Uterus (tissue), 4 donors: ENCODE measurements around the gene UFSP2. TPM values are rescaled to one million over a fixed set of nuclear protein-coding genes. Genes with fewer than 3 reads are reported as not detected.

Experiments used
- DNase-seq, 2 donors: peaks; one replicate each; pipeline ENCODE4 v3.0.0-alpha.2; 2019 to 2020
- H3K27ac ChIP-seq, 2 donors: fragments of 200-600 bp; sonication (generic); 1 replicate in 1 of 2; 2 replicates in 1 of 2; pipeline ENCODE4 v1.5.1; 2016 to 2018
- H3K27me3 ChIP-seq, 2 donors: fragments of 200-600 bp; sonication (generic); one replicate each; pipeline ENCODE4 v1.5.1; 2018 to 2019; ENCODE audit warnings: control low read depth in 1 of 2
- H3K36me3 ChIP-seq, 2 donors: fragments of 200-600 bp; sonication (generic); one replicate each; pipeline ENCODE4 v1.5.1; 2019; ENCODE audit warnings: control low read depth in 1 of 2
- H3K4me1 ChIP-seq, 2 donors: fragments of 200-600 bp; sonication (generic); one replicate each; pipeline ENCODE4 v1.5.1; 2018 to 2019; ENCODE audit warnings: control low read depth in 1 of 2
- H3K4me3 ChIP-seq, 2 donors: fragments of 200-600 bp; sonication (generic); 1 replicate in 1 of 2; 2 replicates in 1 of 2; pipeline ENCODE4 v1.5.1; 2018 to 2019; ENCODE audit warnings: mild to moderate bottlenecking in 1 of 2
- H3K9me3 ChIP-seq, 2 donors: fragments of 200-600 bp; sonication (generic); one replicate each; pipeline ENCODE4 v1.5.1; 2019; ENCODE audit warnings: control low read depth in 1 of 2
- CTCF ChIP-seq, 4 experiments: fragments of 200-600 bp in 2 of 4; fragments of 450-650 bp in 2 of 4; sonication (generic) in 2 of 4; IDR thresholded peaks; one replicate each; pipeline ENCODE4 v1.5.1; 2016 to 2019; ENCODE audit warnings: antibody characterized with exemption in 4 of 4, mild to moderate bottlenecking in 2 of 4, moderate library complexity in 1 of 4
- POLR2A ChIP-seq, 2 donors: fragments of 450-650 bp; IDR thresholded peaks; one replicate each; pipeline ENCODE4 v1.6.1; 2016; ENCODE audit warnings: antibody characterized with exemption in 2 of 2, mild to moderate bottlenecking in 1 of 2, moderate library complexity in 1 of 2
- intact Hi-C: fragments of 100-400 bp; cut with DNase I; formaldehyde crosslinking; loops from one replicate; pipeline ENCODE4 v1.15.1; 2023; ENCODE audit warnings: low total_unique reads
- total RNA-seq, 4 donors: library from RNA; depleted of rRNA in 3 of 4; stranded (reverse); fragments of >200 nt in 3 of 4; gene quantifications; one replicate each; pipeline versions ENCODE4 v1.1.0 to v1.2.4, GENCODE V29; 2014 to 2023
- donor health status: DM: yes; HTN: yes; CAD: no.

UFSP2 gene
- total RNA-seq, 4 donors from 2014 or later = 18.2 to 170 (median 55.8) TPM

- H3K4me3 ChIP-seq = peak overlapping the region; percentile 82 to 92
- TF ChIP-seq POLR2A (IDR thresholded peaks at IDR 0.05) (peak; percentile 89), CTCF (IDR thresholded peaks at IDR 0.05) (peak in 1 of 4 experiments; percentile 8)
- no peaks in the 10 kb centered on the region for H3K27me3 ChIP-seq
- H3K4me1 ChIP-seq = no peaks in the 10 kb centered on the region
- intact Hi-C loops = no loop called here
- no peaks in the 10 kb centered on the region for H3K36me3 ChIP-seq
- peak overlapping the region; percentile 98 to 99 for H3K27ac ChIP-seq
- H3K9me3 ChIP-seq = no peaks in the 10 kb centered on the region
- DNase-seq = peak; percentile 95 to 98
Measured at GRCh38 chr4:185395956-185396723, 29.6 kb downstream of the UFSP2 start.

GRCh38 chr4:185395238-185395955 lies 30.4 kb downstream of the UFSP2 start, which contains the start of gene LRP2BP:
LRP2BP (minus strand) TSS chr4:185395924; CDS start chr4:185378186, 17,738 bp downstream.
- H3K4me3 ChIP-seq = peak within 1 kb of the TSS; percentile 82 to 92

DNA sequence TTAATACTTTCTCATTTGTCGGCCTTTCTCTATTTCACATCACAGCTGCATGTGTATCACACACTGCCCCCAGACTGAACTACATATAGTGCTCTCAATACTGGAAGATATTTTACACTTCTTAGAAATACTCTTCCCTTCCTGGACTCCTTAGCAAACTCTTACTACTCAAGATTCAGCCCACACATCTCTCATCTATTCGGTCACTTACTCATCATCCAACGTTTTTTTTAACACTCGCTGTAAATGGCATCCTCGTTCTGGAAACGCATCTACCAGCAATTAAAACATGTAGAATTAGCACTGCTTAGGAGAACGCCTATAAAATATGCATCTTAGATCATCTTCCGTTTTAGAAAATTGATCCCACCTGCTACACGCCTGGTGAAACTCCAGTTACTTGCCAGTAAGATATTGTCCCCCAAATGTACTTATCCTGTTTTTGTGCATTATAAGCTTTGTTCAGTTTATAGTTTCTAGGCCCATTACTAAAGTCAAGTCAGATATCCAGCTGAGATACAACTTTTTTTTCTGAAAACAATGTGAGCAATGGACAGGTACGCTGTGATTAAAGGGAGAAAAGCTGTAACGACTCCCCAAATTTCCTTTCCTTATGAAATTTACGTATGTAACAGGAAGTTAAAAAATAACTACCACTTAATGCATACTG lies 31.1 kb downstream of the UFSP2 start:
- no peaks in the 10 kb centered on the region for H3K4me1 ChIP-seq
- intact Hi-C loops = no loop called here
- DNase-seq = no peak
- no peaks in the 10 kb centered on the region for H3K36me3 ChIP-seq
- peak overlapping the region; percentile 82 to 92 for H3K4me3 ChIP-seq
- peak overlapping the region; percentile 98 to 99 for H3K27ac ChIP-seq
- H3K27me3 ChIP-seq = no peaks in the 10 kb centered on the region
- no peaks in the 10 kb centered on the region for H3K9me3 ChIP-seq
- TF ChIP-seq POLR2A (IDR thresholded peaks at IDR 0.05) (no peak), CTCF (IDR thresholded peaks at IDR 0.05) (no peak)

More at GRCh38 chr4:185395238-185395955, 30.4 kb downstream of the UFSP2 start, which contains the start of gene LRP2BP:
- Histone ChIP-seq H3K4me1 (no peaks in the 10 kb centered on the region), H3K27ac (peak within 1 kb of the TSS; percentile 98 to 99), H3K36me3 (no peaks in the 10 kb centered on the region), H3K9me3 (no peaks in the 10 kb centered on the region), H3K27me3 (no peaks in the 10 kb centered on the region)
- no peak for TF ChIP-seq POLR2A (IDR thresholded peaks at IDR 0.05)
- no peak for TF ChIP-seq CTCF (IDR thresholded peaks at IDR 0.05)
- intact Hi-C loops = no loop called here
- no peak for DNase-seq

GRCh38 chr4:185392156-185392555 lies 33.6 kb downstream of the UFSP2 start:
- H3K4me3 ChIP-seq = no peak overlapping the region
- H3K4me1 ChIP-seq = no peaks in the 10 kb centered on the region
- TF ChIP-seq POLR2A (IDR thresholded peaks at IDR 0.05) (no peak), CTCF (IDR thresholded peaks at IDR 0.05) (no peak)
- no peaks in the 10 kb centered on the region for H3K27me3 ChIP-seq
- intact Hi-C loops = no loop called here
- no peaks in the 10 kb centered on the region for H3K36me3 ChIP-seq
- H3K9me3 ChIP-seq = no peaks in the 10 kb centered on the region
- DNase-seq = no peak
- no peak overlapping the region for H3K27ac ChIP-seq
